Measurements from ENCODE around the gene APOA4.

- TF ChIP-seq CTCF (IDR thresholded peaks at IDR 0.05) (no peak), EZH2 (IDR thresholded peaks at IDR 0.05; ENCODE audit: borderline replicate concordance, insufficient read depth, low read depth, low read length, poor library complexity, severe bottlenecking) (no peak)
Measured at GRCh38 chr11:116792144-116792868, 30.8 kb downstream of the APOA4 start.
